Trophoblast cell (in vitro differentiated cells and primary cell): Measurements from ENCODE around the gene ABCC8.

Source experiments
- DNase-seq, 2 donors: peaks; one replicate each; pipeline ENCODE4 v3.0.0-alpha.2; 2016
- H2AFZ ChIP-seq: 2 replicates; pipeline ENCODE4 v1.6.1; 2013; ENCODE audit warnings: low read length, moderate library complexity, mild to moderate bottlenecking; ENCODE audit not compliant: insufficient read depth, poor library complexity
- H2AK5ac ChIP-seq: 2 replicates; pipeline ENCODE4 v1.6.1; 2013; ENCODE audit warnings: mild to moderate bottlenecking, low read length
- H2BK120ac ChIP-seq: 2 replicates; pipeline ENCODE4 v1.6.1; 2013; ENCODE audit warnings: low read length, mild to moderate bottlenecking, moderate library complexity; ENCODE audit not compliant: insufficient read depth, poor library complexity
- H2BK12ac ChIP-seq: 2 replicates; pipeline ENCODE4 v1.6.1; 2013; ENCODE audit warnings: mild to moderate bottlenecking, low read length, moderate library complexity
- H2BK5ac ChIP-seq: 2 replicates; pipeline ENCODE4 v1.6.1; 2013; ENCODE audit warnings: low read length, low read depth, moderate library complexity, mild to moderate bottlenecking; ENCODE audit not compliant: poor library complexity
- H3K14ac ChIP-seq: 2 replicates; pipeline ENCODE4 v1.6.1; 2013; ENCODE audit warnings: mild to moderate bottlenecking, low read length
- H3K18ac ChIP-seq: 2 replicates; pipeline ENCODE4 v1.6.1; 2013; ENCODE audit warnings: mild to moderate bottlenecking, low read length
- H3K23ac ChIP-seq: 2 replicates; pipeline ENCODE4 v1.6.1; 2013; ENCODE audit warnings: low read length
- H3K27ac ChIP-seq: 2 replicates; pipeline ENCODE4 v1.5.1; 2013; ENCODE audit warnings: low read depth, mild to moderate bottlenecking, inconsistent platforms, low read length, moderate library complexity
- H3K27me3 ChIP-seq: 2 replicates; pipeline ENCODE4 v1.6.1; 2013; ENCODE audit warnings: inconsistent platforms, mild to moderate bottlenecking, low read length, moderate library complexity; ENCODE audit not compliant: insufficient read depth
- H3K36me3 ChIP-seq, 2 experiments: 1 replicate in 1 of 2; 2 replicates in 1 of 2; pipeline ENCODE4 v1.6.1; 2013; ENCODE audit warnings: low read length in 2 of 2, mild to moderate bottlenecking in 2 of 2, moderate library complexity in 1 of 2; ENCODE audit not compliant: insufficient read depth in 2 of 2, control insufficient read depth in 1 of 2
- H3K4ac ChIP-seq: 2 replicates; pipeline ENCODE4 v1.6.1; 2013; ENCODE audit warnings: low read depth, mild to moderate bottlenecking, low read length, moderate library complexity
- H3K4me1 ChIP-seq, 2 experiments: 1 replicate in 1 of 2; 2 replicates in 1 of 2; pipeline ENCODE4 v1.6.1; 2013; ENCODE audit warnings: low read length in 2 of 2, mild to moderate bottlenecking in 2 of 2, moderate library complexity in 1 of 2; ENCODE audit not compliant: insufficient read depth in 2 of 2, control insufficient read depth in 1 of 2
- H3K4me2 ChIP-seq: 2 replicates; pipeline ENCODE4 v1.6.1; 2013; ENCODE audit warnings: inconsistent platforms, mild to moderate bottlenecking, low read length, moderate library complexity
- H3K4me3 ChIP-seq: 2 replicates; pipeline ENCODE4 v1.5.1; 2013; ENCODE audit warnings: mild to moderate bottlenecking, low read depth, low read length, inconsistent platforms
- H3K79me1 ChIP-seq: one replicate; pipeline ENCODE4 v1.6.1; 2013; ENCODE audit warnings: low read length
- H3K79me2 ChIP-seq: 2 replicates; pipeline ENCODE4 v1.6.1; 2013; ENCODE audit warnings: low read length, mild to moderate bottlenecking; ENCODE audit not compliant: control insufficient read depth, insufficient read depth, poor library complexity
- H3K9ac ChIP-seq: 2 replicates; pipeline ENCODE4 v1.6.1; 2013; ENCODE audit warnings: mild to moderate bottlenecking, low read length
- H3K9me3 ChIP-seq: 2 replicates; pipeline ENCODE4 v1.6.1; 2013; ENCODE audit warnings: low read depth, mild to moderate bottlenecking, control low read depth, inconsistent platforms, low read length; ENCODE audit not compliant: insufficient read depth
- H4K12ac ChIP-seq: 2 replicates; pipeline ENCODE4 v1.6.1; 2013; ENCODE audit warnings: low read depth, mild to moderate bottlenecking, low read length, moderate library complexity
- H4K8ac ChIP-seq: 2 replicates; pipeline ENCODE4 v1.6.1; 2013; ENCODE audit warnings: low read depth, mild to moderate bottlenecking, low read length, moderate library complexity
- H4K91ac ChIP-seq: one replicate; pipeline ENCODE4 v1.6.1; 2013; ENCODE audit warnings: low read depth, mild to moderate bottlenecking, low read length, moderate library complexity
- WGBS: extraction: QIAGEN DNeasy Blood & Tissue Kit; methylation state at CpG from one replicate; pipeline ENCODE4 v1.1.7; 2013; ENCODE audit warnings: missing lambda C conversion rate; ENCODE audit not compliant: insufficient read length, insufficient coverage; ENCODE audit errors: extremely low coverage; 5-methylcytosine and 5-hydroxymethylcytosine counted together

Gene ABCC8

DNA sequence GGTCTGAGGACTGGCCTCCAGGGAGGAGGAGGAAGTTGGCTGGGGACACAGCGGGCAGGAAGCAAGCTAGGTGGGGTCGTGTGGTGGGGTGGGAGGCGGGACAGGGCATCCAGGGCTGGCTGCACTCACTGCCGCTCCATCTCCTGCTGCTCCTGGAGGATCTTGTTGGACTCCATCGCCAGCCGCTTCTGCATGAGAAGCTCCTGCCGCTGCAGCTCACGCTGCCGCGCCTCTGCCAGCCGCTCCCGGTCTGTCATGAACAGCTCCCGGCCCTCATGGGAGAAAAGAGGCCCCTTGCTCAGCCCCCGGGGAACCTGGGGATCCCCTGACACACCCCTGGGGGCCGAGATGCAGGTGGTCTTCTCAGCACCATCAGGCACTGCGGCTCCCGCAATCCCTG is 46.0 kb upstream of the ABCC8 start:
- no peaks in the 10 kb centered on the region for H3K27me3 ChIP-seq
- no peak overlapping the region for H4K8ac ChIP-seq
- H3K18ac ChIP-seq, result no peak overlapping the region
- no peak overlapping the region for H3K14ac ChIP-seq
- no peak for DNase-seq
- H2BK120ac ChIP-seq, result no peak overlapping the region
- H3K9me3 ChIP-seq, result no peaks in the 10 kb centered on the region
- WGBS, result no CpG with 5 or more reads among the region's 17 CpGs
- no peaks in the 10 kb centered on the region for H3K36me3 ChIP-seq
- H4K91ac ChIP-seq, result no peak overlapping the region
- no peak overlapping the region for H3K4me3 ChIP-seq
- H3K4ac ChIP-seq, result no peak overlapping the region
- no peak overlapping the region for H3K27ac ChIP-seq
- no peaks in the 10 kb centered on the region for H3K4me1 ChIP-seq
- no peak overlapping the region for H3K23ac ChIP-seq
- no peak overlapping the region for H2AK5ac ChIP-seq
- H3K9ac ChIP-seq, result no peak overlapping the region
- no peak overlapping the region for H2AFZ ChIP-seq
- H2BK12ac ChIP-seq, result no peak overlapping the region
- H3K4me2 ChIP-seq, result no peak overlapping the region
- H3K79me1 ChIP-seq, result no peaks in the 10 kb centered on the region
- no peak overlapping the region for H4K12ac ChIP-seq
- H2BK5ac ChIP-seq, result no peak overlapping the region
- H3K79me2 ChIP-seq, result no peaks in the 10 kb centered on the region

DNA sequence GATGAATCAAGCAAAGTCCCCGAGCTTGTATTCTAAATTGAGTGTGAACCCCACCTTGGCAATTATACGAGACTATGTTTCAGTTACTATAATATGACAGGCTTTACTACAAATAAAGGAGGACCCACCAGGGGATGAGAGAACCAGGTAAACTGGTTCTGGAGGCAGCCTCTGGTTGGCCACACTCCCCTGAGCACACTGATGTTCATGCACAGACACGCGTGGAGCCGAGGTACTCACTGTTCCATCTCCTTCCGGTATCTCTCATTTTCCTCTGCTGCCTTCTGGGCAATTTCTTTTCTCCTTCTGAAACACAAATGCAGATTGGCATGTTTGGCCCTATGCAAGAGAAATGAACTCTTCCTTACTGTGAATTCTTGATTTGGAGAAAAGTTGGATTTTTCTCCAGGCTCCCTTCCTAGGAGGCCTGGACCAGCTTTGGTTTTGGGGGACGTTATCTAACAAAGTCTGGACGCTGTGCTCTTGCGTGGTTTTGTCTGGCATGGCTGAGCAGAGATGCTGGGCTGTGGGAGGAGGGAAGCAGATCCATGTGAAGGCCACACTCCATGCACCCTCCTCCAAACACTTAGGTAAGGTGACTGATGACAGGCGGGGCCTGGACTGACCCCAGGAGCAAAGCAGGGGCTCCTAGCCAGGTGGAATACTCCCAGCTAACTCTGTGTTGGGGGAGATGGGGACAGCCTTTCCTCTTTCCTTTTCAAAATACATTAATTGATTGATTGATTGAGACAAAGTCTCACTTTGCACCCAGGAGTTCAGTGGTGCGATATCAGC is 44.7 kb upstream of the ABCC8 start:
- Histone ChIP-seq H3K9me3 (peaks cover 3% of the 10 kb centered on the region), H3K79me2 (no peaks in the 10 kb centered on the region), H3K14ac (no peak overlapping the region), H2BK120ac (no peak overlapping the region), H3K9ac (no peak overlapping the region), H2AK5ac (no peak overlapping the region), H3K18ac (no peak overlapping the region), H2BK12ac (no peak overlapping the region), H3K4me1 (no peaks in the 10 kb centered on the region), H3K4ac (no peak overlapping the region), H4K8ac (no peak overlapping the region), H3K36me3 (no peaks in the 10 kb centered on the region), H2BK5ac (no peak overlapping the region), H2AFZ (no peak overlapping the region), H4K12ac (no peak overlapping the region), H3K27ac (no peak overlapping the region), H3K4me2 (no peak overlapping the region), H3K23ac (no peak overlapping the region), H3K27me3 (no peaks in the 10 kb centered on the region), H3K4me3 (no peak overlapping the region), H3K79me1 (no peaks in the 10 kb centered on the region), H4K91ac (no peak overlapping the region)
- no peak for DNase-seq
- WGBS, result no CpG with 5 or more reads among the region's 11 CpGs

DNA sequence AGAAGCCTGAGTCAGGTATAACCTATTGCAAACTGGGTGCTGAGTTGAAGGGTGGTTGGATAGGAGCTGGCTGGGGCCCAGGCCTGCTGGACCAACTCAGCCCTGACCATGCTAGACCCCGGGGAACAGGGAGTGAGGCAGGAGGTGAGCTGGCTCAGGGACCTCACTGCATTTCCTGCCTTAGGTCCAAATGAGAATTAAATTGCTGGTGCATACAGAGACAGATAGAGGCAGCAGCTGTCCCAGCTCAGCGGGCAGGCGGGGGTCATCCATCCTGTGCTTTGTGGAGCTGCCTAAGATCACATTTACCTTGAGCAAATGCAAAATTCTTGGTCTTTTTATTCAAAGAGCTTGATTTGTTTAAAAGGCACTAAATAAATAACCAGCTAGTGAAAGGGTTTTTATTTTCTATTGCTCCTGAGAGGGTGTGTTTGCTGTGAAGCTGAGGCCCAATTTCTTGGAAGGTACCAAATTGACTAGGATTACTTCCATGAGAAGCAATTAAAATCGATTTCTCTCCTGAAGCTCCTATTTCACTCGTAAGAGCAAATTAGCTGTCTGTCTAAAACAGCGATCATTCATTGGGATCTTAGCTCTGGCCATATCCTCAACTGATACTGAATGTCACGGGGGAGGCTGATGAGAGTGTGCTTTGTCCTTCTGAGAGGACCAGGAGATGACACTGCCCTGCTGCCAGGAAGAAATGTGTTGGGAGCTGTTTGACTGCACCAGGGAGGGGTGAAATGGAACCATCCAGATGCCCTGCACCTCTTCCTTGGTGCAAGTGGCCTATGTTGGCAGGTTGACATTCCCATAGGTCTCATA is 42.6 kb upstream of the ABCC8 start:
- Histone ChIP-seq H3K14ac (no peak overlapping the region), H3K79me1 (no peaks in the 10 kb centered on the region), H3K27me3 (no peaks in the 10 kb centered on the region), H3K4me3 (no peak overlapping the region), H3K9ac (no peak overlapping the region), H3K9me3 (peaks cover 3% of the 10 kb centered on the region), H3K36me3 (no peaks in the 10 kb centered on the region), H3K18ac (no peak overlapping the region), H2AFZ (no peak overlapping the region), H3K27ac (no peak overlapping the region), H2BK12ac (no peak overlapping the region), H2AK5ac (no peak overlapping the region), H4K12ac (no peak overlapping the region), H4K8ac (no peak overlapping the region), H3K4ac (no peak overlapping the region), H3K79me2 (no peaks in the 10 kb centered on the region), H3K4me1 (no peaks in the 10 kb centered on the region), H3K4me2 (no peak overlapping the region), H3K23ac (no peak overlapping the region), H2BK5ac (no peak overlapping the region), H2BK120ac (no peak overlapping the region), H4K91ac (no peak overlapping the region)
- DNase-seq, result no peak
- no CpG with 5 or more reads among the region's 7 CpGs for WGBS

DNA sequence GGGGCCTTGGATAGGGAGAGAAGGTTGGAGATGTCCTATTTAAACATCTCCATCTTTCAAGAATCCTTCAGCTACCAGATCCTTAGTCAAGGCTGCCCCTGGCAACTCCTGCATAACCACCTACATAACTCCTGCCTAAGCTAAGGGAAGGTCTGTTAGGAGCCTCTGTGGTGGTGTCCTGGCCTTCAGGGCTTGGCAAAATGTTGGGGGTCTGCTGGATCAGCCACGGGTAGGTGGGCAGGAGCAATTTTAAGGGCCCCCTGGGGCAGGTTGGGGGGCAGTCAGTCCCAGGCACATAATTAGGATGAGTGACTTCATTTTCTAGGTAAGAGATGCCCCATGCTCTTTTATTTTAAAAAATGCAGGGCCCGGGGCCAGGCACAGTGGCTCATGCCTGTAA is 41.7 kb upstream of the ABCC8 start:
- Histone ChIP-seq H3K4me3 (no peak overlapping the region), H4K8ac (no peak overlapping the region), H3K27ac (no peak overlapping the region), H3K18ac (no peak overlapping the region), H4K91ac (no peak overlapping the region), H4K12ac (no peak overlapping the region), H3K9me3 (peaks cover 3% of the 10 kb centered on the region), H2BK5ac (no peak overlapping the region), H3K14ac (no peak overlapping the region), H3K4me2 (no peak overlapping the region), H2BK120ac (no peak overlapping the region), H2BK12ac (no peak overlapping the region), H3K9ac (no peak overlapping the region), H3K79me2 (no peaks in the 10 kb centered on the region), H2AK5ac (no peak overlapping the region), H3K4me1 (no peaks in the 10 kb centered on the region), H3K36me3 (no peaks in the 10 kb centered on the region), H3K79me1 (no peaks in the 10 kb centered on the region), H3K27me3 (no peaks in the 10 kb centered on the region), H3K23ac (no peak overlapping the region), H2AFZ (no peak overlapping the region), H3K4ac (no peak overlapping the region)
- DNase-seq, result no peak
- WGBS, result no CpG with 5 or more reads among the region's 2 CpGs
